NOMO-1 treated with dmso at 0.1 percent for 144 hours (cell line): ENCODE data around the gene IRAK2.
"Not testable (repeated sequence)": the region's sequence is repeated elsewhere in the genome, so short reads cannot be mapped to it uniquely, and the experiment has no call there.

Source experiments
- DNase-seq: peaks from one replicate; lab custom pipeline; 2025; ENCODE audit not compliant: unreplicated experiment; lab: John Stamatoyannopoulos, UW

Gene IRAK2

GRCh38 chr3:10160346-10160745 is 4.4 kb upstream of the IRAK2 start:
- DNase-seq: no peak

GRCh38 chr3:10160925-10161324 is 3.8 kb upstream of the IRAK2 start:
- no peak for DNase-seq

- DNase-seq: peak; percentile 27
These were observed 2.5 kb upstream of the IRAK2 start for GRCh38 chr3:10162185-10162584.

GRCh38 chr3:10164201-10164545 is 546 bp upstream of the IRAK2 start:
- DNase-seq: not testable (repeated sequence)

- DNase-seq: no peak
These were observed 1.5 kb downstream of the IRAK2 start for GRCh38 chr3:10166213-10166604.

GRCh38 chr3:10169000-10169496 is 4.3 kb downstream of the IRAK2 start:
- no peak for DNase-seq

- DNase-seq: no peak
These were observed 6.3 kb downstream of the IRAK2 start for GRCh38 chr3:10170915-10171478.

GRCh38 chr3:10173095-10173925 is 8.6 kb downstream of the IRAK2 start:
- DNase-seq: no peak

- no peak for DNase-seq
These were observed 9.3 kb downstream of the IRAK2 start for GRCh38 chr3:10173926-10174435.

GRCh38 chr3:10175334-10175733 is 10.6 kb downstream of the IRAK2 start:
- not testable (repeated sequence) for DNase-seq

GRCh38 chr3:10176150-10176549 is 11.4 kb downstream of the IRAK2 start:
- not testable (repeated sequence) for DNase-seq

- DNase-seq: no peak
These were observed 13.0 kb downstream of the IRAK2 start for GRCh38 chr3:10177737-10178136.

- DNase-seq: no peak
These were observed 14.2 kb downstream of the IRAK2 start for GRCh38 chr3:10178892-10179291.

GRCh38 chr3:10180289-10180688 is 15.6 kb downstream of the IRAK2 start:
- DNase-seq: no peak

GRCh38 chr3:10180738-10181295 is 16.1 kb downstream of the IRAK2 start:
- DNase-seq: no peak

GRCh38 chr3:10182950-10183349 is 18.2 kb downstream of the IRAK2 start:
- DNase-seq: no peak

- DNase-seq: no peak
These were observed 19.5 kb downstream of the IRAK2 start for GRCh38 chr3:10184250-10184649.

GRCh38 chr3:10185804-10186762 is 21.4 kb downstream of the IRAK2 start:
- DNase-seq: no peak

GRCh38 chr3:10187290-10187876 is 22.7 kb downstream of the IRAK2 start:
- no peak for DNase-seq

- DNase-seq: no peak
These were observed 23.2 kb downstream of the IRAK2 start for GRCh38 chr3:10187944-10188343.
